Measurements from ENCODE around the gene MREG.

Gene MREG

GRCh38 chr2:215900843-215901242, 112.5 kb downstream of the MREG start:
- no peak for DNase-seq (ENCODE audit: extremely low read depth, low read depth)
- TF ChIP-seq, protein P1, sequence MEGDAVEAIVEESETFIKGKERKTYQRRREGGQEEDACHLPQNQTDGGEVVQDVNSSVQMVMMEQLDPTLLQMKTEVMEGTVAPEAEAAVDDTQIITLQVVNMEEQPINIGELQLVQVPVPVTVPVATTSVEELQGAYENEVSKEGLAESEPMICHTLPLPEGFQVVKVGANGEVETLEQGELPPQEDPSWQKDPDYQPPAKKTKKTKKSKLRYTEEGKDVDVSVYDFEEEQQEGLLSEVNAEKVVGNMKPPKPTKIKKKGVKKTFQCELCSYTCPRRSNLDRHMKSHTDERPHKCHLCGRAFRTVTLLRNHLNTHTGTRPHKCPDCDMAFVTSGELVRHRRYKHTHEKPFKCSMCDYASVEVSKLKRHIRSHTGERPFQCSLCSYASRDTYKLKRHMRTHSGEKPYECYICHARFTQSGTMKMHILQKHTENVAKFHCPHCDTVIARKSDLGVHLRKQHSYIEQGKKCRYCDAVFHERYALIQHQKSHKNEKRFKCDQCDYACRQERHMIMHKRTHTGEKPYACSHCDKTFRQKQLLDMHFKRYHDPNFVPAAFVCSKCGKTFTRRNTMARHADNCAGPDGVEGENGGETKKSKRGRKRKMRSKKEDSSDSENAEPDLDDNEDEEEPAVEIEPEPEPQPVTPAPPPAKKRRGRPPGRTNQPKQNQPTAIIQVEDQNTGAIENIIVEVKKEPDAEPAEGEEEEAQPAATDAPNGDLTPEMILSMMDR (IDR thresholded peaks at IDR 0.05; ENCODE audit: low read depth, low read length), result no peak

DNA sequence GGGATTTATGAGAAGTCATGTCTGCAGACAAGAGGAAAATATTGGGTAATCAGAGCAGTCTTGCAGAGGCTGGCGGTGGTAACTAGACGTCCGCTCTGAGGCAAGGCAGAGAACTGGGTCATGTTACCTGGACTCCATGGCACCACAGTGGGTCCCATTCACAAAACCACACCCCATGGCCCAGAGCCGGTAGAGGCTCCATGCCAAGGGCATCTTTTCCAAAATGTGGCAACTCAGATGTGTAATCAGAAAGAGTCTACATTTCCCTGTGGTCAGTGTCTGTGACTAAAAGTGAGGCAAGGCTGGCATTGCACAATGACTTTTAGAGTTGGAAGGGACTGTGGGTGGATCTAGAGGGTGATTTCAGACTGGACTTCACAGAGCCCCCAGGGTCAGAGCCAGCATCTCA, 113.1 kb downstream of the MREG start:
- no peak for DNase-seq (ENCODE audit: extremely low read depth, low read depth)
- TF ChIP-seq, protein P1 (IDR thresholded peaks at IDR 0.05; ENCODE audit: low read depth, low read length), result no peak

GRCh38 chr2:215899141-215900074, 113.9 kb downstream of the MREG start:
- peak; percentile 65 for DNase-seq (ENCODE audit: extremely low read depth, low read depth)

GRCh38 chr2:215898363-215898762, 115.0 kb downstream of the MREG start:
- no peak for DNase-seq (ENCODE audit: extremely low read depth, low read depth)
- TF ChIP-seq, protein P1 (IDR thresholded peaks at IDR 0.05; ENCODE audit: low read depth, low read length), result no peak

More at GRCh38 chr2:215899141-215900074, 113.9 kb downstream of the MREG start:
- TF ChIP-seq, protein P1 (IDR thresholded peaks at IDR 0.05; ENCODE audit: low read depth, low read length), result no peak

- TF ChIP-seq, protein P1 (IDR thresholded peaks at IDR 0.05; ENCODE audit: low read depth, low read length), result no peak
- no peak for DNase-seq (ENCODE audit: extremely low read depth, low read depth)
Observed at GRCh38 chr2:215896921-215897320, 116.4 kb downstream of the MREG start.

DNA sequence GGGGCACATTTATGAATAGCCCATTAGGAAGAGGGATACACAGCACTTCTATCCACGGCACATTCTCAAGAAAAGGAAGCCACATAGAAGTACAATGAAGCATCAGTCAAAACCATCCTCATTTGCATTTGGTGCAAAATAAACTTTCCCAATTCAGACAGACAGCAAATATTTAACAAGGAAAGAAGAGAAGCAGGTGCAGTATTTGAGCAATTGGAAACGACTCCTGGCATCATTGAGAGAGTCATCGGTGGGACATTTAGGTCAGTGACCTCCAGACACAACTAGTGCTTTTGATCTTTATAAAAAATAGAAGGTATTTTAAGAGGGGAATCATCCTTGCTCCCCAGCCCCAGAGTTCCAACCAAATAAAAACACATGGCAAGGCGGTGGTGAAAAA, 118.0 kb downstream of the MREG start:
- DNase-seq (ENCODE audit: extremely low read depth, low read depth), result no peak
- TF ChIP-seq, protein P1 (IDR thresholded peaks at IDR 0.05; ENCODE audit: low read depth, low read length), result no peak
